AG04450 (cell line): ENCODE data around the gene MPZL2. TPM values are rescaled to one million over a fixed set of nuclear protein-coding genes. Genes with fewer than 3 reads are reported as not detected.

Experiments
- CTCF ChIA-PET: fragments of 300-600, 350-600 bp; formaldehyde crosslinking; extraction: SDS; loops from one replicate; lab custom pipeline; 2022; ENCODE audit warnings: antibody characterized with exemption, inconsistent platforms; lab: Charles Lee
- POLR2A ChIA-PET: fragments of 350-600 bp; formaldehyde crosslinking; extraction: SDS; loops from one replicate; lab custom pipeline; 2021; ENCODE audit warnings: antibody characterized with exemption, inconsistent platforms; lab: Yijun Ruan, JAX
- DNase-seq: peaks from one replicate; pipeline ENCODE4 v3.0.0-alpha.2; 2011; ENCODE audit warnings: low read depth, low spot score
- H3K27ac ChIP-seq: one replicate; pipeline ENCODE4 v1.5.1; 2012; ENCODE audit warnings: low read depth, low read length, control low read depth
- H3K27me3 ChIP-seq: one replicate; pipeline ENCODE4 v1.6.0; 2012; ENCODE audit warnings: low read length; ENCODE audit not compliant: control insufficient read depth, insufficient read depth
- H3K4me3 ChIP-seq: 2 replicates; pipeline ENCODE4 v1.5.1; 2011; ENCODE audit warnings: mild to moderate bottlenecking, low read depth, low read length, control low read depth
- H3K9me3 ChIP-seq: 2 replicates; pipeline ENCODE4 v1.5.1; 2012; ENCODE audit warnings: low read length; ENCODE audit not compliant: control insufficient read depth, insufficient read depth
- polyA minus RNA-seq: library from RNA; depleted of rRNA, polyadenylated mRNA; stranded (reverse); fragments of >200 nt; gene quantifications from 2 replicates; pipeline ENCODE4 v1.2.3, GENCODE V29; 2011; rRNA and poly(A)+ RNA removed
- polyA plus RNA-seq: library from polyadenylated mRNA; depleted of rRNA; stranded (reverse); fragments of >200 nt; gene quantifications from 2 replicates; pipeline ENCODE4 v1.2.3, GENCODE V29; 2011; rRNA removed
- TF ChIP-seq, protein P1 (sequence below): IDR thresholded peaks from 2 replicates; pipeline ENCODE4 v1.5.1; 2011; ENCODE audit warnings: low read depth, low read length, control low read depth, inconsistent platforms

MPZL2 gene
- not detected in 2 replicates for polyA plus RNA-seq
- polyA minus RNA-seq: not detected in 2 replicates

DNA sequence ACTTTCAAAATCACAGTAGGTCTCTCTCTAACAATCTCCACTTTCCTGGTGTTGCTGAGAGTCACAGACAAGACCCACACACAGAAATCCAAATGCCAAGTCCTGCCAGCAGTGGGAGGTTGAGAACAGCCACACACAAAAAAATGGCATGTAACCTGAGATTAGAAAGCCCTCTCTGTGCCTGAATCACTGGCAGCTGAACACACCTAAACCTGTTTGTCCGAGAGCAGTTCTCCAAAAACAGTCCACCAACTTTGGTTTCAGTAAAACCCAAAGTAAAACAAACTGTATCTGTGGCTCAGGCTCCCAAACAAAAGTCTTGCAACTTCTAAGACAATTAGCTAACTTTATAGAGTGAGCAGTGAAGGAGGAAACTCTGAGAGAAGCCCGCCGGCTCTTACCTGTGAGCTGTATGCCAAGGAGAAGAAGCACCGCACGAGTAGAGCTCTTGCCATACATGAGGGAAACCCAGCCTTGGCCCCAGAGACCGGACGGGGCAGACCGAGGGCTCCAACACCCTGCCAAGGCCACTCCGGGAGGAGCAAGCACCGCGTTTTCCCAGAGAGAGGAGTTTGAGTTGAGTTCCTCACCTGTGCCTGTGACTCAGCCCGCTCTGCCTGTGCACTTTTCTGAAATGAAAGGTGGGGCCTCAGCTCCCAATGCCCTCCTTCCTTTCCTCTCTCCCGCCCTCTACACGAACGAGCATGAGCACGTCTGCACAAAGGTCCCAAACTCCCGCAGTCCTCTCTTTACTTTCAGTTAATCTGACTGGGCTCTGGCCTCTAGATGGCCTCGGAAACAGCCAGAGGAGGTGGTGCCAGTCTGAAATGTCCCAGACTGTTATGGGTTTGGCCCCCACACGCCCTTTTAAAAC lies at the start of gene MPZL2:
MPZL2 (minus strand) TSS at position 603 of the 874 bp plus-strand sequence; CDS start at position 459, 144 bp downstream.
- CTCF ChIA-PET: no interaction called here

DNA sequence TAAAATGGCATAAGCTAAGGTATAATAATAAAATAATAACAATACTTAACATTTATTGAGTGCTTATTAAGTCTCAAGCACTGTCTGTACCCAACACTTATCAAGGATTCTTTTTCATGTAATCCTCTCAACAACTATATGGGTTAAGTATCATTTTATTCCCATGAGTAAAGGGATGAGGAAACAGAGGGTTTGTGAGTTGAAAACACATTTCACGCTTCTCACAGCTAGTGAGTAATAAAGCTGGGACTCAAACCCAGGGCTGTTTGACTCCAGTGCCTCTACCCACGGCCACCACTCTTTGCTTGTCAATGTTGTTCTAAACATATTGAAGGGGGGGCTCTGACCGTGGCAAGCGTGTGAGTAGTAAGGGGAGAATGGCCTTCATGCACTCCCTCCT lies 49.1 kb upstream of the MPZL2 start:
- H3K9me3 ChIP-seq: no peaks in the 10 kb centered on the region
- POLR2A ChIA-PET: no interaction called here
- peaks cover 21% of the 10 kb centered on the region for H3K27me3 ChIP-seq
- H3K4me3 ChIP-seq: no peak overlapping the region
- TF ChIP-seq, protein P1, sequence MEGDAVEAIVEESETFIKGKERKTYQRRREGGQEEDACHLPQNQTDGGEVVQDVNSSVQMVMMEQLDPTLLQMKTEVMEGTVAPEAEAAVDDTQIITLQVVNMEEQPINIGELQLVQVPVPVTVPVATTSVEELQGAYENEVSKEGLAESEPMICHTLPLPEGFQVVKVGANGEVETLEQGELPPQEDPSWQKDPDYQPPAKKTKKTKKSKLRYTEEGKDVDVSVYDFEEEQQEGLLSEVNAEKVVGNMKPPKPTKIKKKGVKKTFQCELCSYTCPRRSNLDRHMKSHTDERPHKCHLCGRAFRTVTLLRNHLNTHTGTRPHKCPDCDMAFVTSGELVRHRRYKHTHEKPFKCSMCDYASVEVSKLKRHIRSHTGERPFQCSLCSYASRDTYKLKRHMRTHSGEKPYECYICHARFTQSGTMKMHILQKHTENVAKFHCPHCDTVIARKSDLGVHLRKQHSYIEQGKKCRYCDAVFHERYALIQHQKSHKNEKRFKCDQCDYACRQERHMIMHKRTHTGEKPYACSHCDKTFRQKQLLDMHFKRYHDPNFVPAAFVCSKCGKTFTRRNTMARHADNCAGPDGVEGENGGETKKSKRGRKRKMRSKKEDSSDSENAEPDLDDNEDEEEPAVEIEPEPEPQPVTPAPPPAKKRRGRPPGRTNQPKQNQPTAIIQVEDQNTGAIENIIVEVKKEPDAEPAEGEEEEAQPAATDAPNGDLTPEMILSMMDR: no peak
- H3K27ac ChIP-seq: no peak overlapping the region
- no peak for DNase-seq
- CTCF ChIA-PET: no interaction called here

More for the DNA sequence above, at the start of gene MPZL2:
- DNase-seq: no peak
- H3K4me3 ChIP-seq: no peak within 1 kb of the TSS
- no peaks in the 10 kb centered on the region for H3K9me3 ChIP-seq
- no peak within 1 kb of the TSS for H3K27ac ChIP-seq
- POLR2A ChIA-PET: no interaction called here
- TF ChIP-seq, protein P1: no peak
- H3K27me3 ChIP-seq: peaks cover 36% of the 10 kb centered on the region

- DNase-seq: no peak
- Histone ChIP-seq H3K27me3 (peaks cover 21% of the 10 kb centered on the region), H3K4me3 (no peak overlapping the region), H3K9me3 (no peaks in the 10 kb centered on the region), H3K27ac (no peak overlapping the region)
- ChIA-PET POLR2A (no interaction called here), CTCF (interaction anchor here (1.2 kb wide), 1 partner anchor 259 kb away, joined by 3 read pairs; no protein-coding TSS in a partner anchor)
- TF ChIP-seq, protein P1: no peak
Observed at GRCh38 chr11:118312328-118312727, 48.2 kb upstream of the MPZL2 start.

- no peaks in the 10 kb centered on the region for H3K9me3 ChIP-seq
- no peak overlapping the region for H3K27ac ChIP-seq
- no peak for DNase-seq
- peaks cover 21% of the 10 kb centered on the region for H3K27me3 ChIP-seq
- TF ChIP-seq, protein P1: no peak
- ChIA-PET CTCF (interaction anchor here (1.2 kb wide), 1 partner anchor 258 kb away, joined by 3 read pairs; no protein-coding TSS in a partner anchor), POLR2A (no interaction called here)
- no peak overlapping the region for H3K4me3 ChIP-seq
Observed at GRCh38 chr11:118311518-118311917, 47.4 kb upstream of the MPZL2 start.

- peaks cover 21% of the 10 kb centered on the region for H3K27me3 ChIP-seq
- no peak overlapping the region for H3K4me3 ChIP-seq
- TF ChIP-seq, protein P1: no peak
- H3K9me3 ChIP-seq: no peaks in the 10 kb centered on the region
- H3K27ac ChIP-seq: no peak overlapping the region
- no peak for DNase-seq
- POLR2A ChIA-PET: no interaction called here
- CTCF ChIA-PET: interaction anchor here (1.2 kb wide), 1 partner anchor 258 kb away, joined by 3 read pairs; no protein-coding TSS in a partner anchor
Observed at GRCh38 chr11:118310781-118311485, 46.8 kb upstream of the MPZL2 start.
